GM15510 (cell line): ENCODE data around the gene ATP6V1E1.

ENCODE experiments used
- POLR2A ChIP-seq: IDR thresholded peaks from 3 replicates; pipeline ENCODE4 v1.6.1; 2011; ENCODE audit warnings: borderline replicate concordance; ENCODE audit not compliant: insufficient read length; ENCODE audit errors: extremely low read depth

ATP6V1E1 gene

GRCh38 chr22:17575151-17575550, 53.4 kb downstream of the ATP6V1E1 start:
- no peak for TF ChIP-seq POLR2A

- no peak for TF ChIP-seq POLR2A
Observed at GRCh38 chr22:17570851-17571631, 57.5 kb downstream of the ATP6V1E1 start.

GRCh38 chr22:17569971-17570511, 58.5 kb downstream of the ATP6V1E1 start:
- no peak for TF ChIP-seq POLR2A

GRCh38 chr22:17566776-17567175, 61.8 kb downstream of the ATP6V1E1 start:
- no peak for TF ChIP-seq POLR2A

- no peak for TF ChIP-seq POLR2A
Observed at GRCh38 chr22:17563936-17564391, 64.6 kb downstream of the ATP6V1E1 start.

GRCh38 chr22:17562906-17563870, 65.4 kb downstream of the ATP6V1E1 start, which contains the start of gene SLC25A18:
SLC25A18 (plus strand) TSS chr22:17563498; CDS start chr22:17579945, 16,447 bp downstream.
- TF ChIP-seq POLR2A, result no peak

GRCh38 chr22:17559188-17559587, 69.4 kb downstream of the ATP6V1E1 start:
- TF ChIP-seq POLR2A, result no peak

GRCh38 chr22:17554814-17555213, 73.7 kb downstream of the ATP6V1E1 start:
- no peak for TF ChIP-seq POLR2A

DNA sequence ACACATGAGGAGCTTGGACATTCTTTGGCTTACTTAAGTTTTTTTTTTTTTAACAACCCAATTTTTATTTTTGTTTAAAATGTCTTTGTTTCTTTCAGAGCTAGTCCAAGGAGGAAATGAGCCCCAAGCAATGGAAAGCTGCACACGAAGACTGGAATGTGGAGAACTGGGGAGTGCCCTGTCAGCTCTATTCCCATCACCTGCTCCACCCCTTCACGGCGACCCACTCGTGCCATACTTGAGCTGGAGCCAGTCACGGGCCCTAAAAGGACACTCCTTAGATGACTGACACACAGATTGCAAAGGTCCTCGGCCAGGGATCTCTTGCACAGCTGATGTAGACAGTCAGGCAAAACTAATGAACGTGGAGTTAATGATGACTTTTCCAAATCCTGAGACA, 75.8 kb downstream of the ATP6V1E1 start:
- no peak for TF ChIP-seq POLR2A

DNA sequence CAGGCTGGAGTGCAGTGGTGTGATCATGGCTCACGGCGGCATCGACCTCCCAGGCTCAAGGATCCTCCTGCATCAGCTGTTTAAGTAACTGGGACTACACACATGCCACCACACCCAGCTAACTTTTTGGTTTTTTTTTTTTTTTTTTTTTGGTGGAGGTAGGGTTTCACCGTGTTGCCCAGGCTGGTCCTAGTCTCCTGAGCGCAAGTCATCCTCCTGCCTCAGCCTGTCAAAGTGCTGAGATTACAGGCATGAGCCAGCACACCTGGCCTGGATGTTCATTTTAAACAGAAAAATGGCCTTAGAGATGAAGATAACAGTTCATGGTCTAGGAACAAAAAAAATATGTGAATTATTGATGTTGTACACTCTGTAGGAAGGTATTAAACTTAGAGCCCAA, 78.9 kb downstream of the ATP6V1E1 start:
- no peak for TF ChIP-seq POLR2A

DNA sequence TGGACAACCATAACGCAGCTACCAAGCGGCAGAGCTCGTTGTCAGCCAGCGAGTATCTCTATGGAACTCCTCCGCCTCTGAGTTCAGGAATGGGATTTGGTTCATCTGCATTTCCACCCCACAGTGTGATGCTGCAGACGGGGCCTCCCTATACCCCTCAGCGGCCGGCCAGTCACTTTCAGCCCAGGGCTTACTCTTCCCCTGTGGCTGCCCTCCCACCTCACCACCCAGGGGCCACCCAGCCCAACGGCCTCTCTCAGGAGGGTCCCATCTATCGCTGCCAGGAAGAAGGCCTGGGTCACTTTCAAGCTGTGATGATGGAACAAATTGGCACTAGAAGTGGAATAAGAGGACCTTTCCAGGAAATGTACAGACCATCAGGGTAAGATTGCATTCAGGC, 79.4 kb downstream of the ATP6V1E1 start:
- no peak for TF ChIP-seq POLR2A

GRCh38 chr22:17548756-17549035, 79.9 kb downstream of the ATP6V1E1 start:
- no peak for TF ChIP-seq POLR2A

- TF ChIP-seq POLR2A, result no peak
Observed at GRCh38 chr22:17548010-17548755, 80.4 kb downstream of the ATP6V1E1 start.

- TF ChIP-seq POLR2A, result no peak
Observed at GRCh38 chr22:17542452-17542851, 86.1 kb downstream of the ATP6V1E1 start.
